GM12878 (cell line): ENCODE results near the gene NEK10.

Experiments
- CTCF ChIP-seq, 3 experiments: IDR thresholded peaks in 2 of 3; conservative IDR thresholded peaks in 1 of 3; 2 replicates each; pipeline ENCODE4 v1.5.1; 2011; ENCODE audit warnings: low read depth in 3 of 3, low read length in 3 of 3, mild to moderate bottlenecking in 3 of 3, control low read depth in 2 of 3, moderate library complexity in 2 of 3, inconsistent platforms in 1 of 3, mixed read lengths in 1 of 3; ENCODE audit not compliant: control insufficient read depth in 2 of 3, insufficient read depth in 1 of 3; ENCODE audit errors: extremely low read depth in 1 of 3
- PML ChIP-seq: IDR thresholded peaks from 2 replicates; pipeline ENCODE4 v1.6.1; 2012; ENCODE audit warnings: low read length, inconsistent platforms
- RAD21 ChIP-seq: IDR thresholded peaks from 2 replicates; pipeline ENCODE4 v1.6.1; 2011; ENCODE audit warnings: mild to moderate bottlenecking, low read depth, low read length, moderate library complexity; ENCODE audit not compliant: insufficient read depth
- REST ChIP-seq: IDR thresholded peaks from 2 replicates; pipeline ENCODE4 v1.6.1; 2012; ENCODE audit warnings: mild to moderate bottlenecking, low read depth, low read length
- SP1 ChIP-seq: IDR thresholded peaks from one replicate; pipeline ENCODE4 v1.6.1; 2011; ENCODE audit warnings: low read depth, low read length
- YY1 ChIP-seq: IDR thresholded peaks from 2 replicates; pipeline ENCODE4 v1.6.1; 2011; ENCODE audit warnings: low read depth, mild to moderate bottlenecking, low read length

- TF ChIP-seq YY1 (no peak), PML (no peak), REST (no peak), CTCF (IDR thresholded peaks at IDR 0.05 in 2 of 3, conservative IDR thresholded peaks at IDR 0.05 in 1 of 3; ENCODE audit: control insufficient read depth in 2 of 3, extremely low read depth in 1 of 3, insufficient read depth in 1 of 3, low read depth in 3 of 3, low read length in 3 of 3) (no peak), SP1 (no peak), RAD21 (no peak)
These were observed 296.2 kb downstream of the NEK10 start for GRCh38 chr3:27072810-27073651.
